Retinal pigment epithelial cell (primary cell): ENCODE results near the gene VAV2.

ENCODE experiments used
- DNase-seq: peaks from one replicate; pipeline ENCODE4 v3.0.0-alpha.2; 2010; ENCODE audit warnings: low read depth
- H3K4me3 ChIP-seq: 2 replicates; pipeline ENCODE4 v1.5.1; 2011; ENCODE audit warnings: mild to moderate bottlenecking, low read length, control low read depth, moderate library complexity
- TF ChIP-seq, protein P1 (sequence below): conservative IDR thresholded peaks from 2 replicates; pipeline ENCODE4 v1.5.1; 2011; ENCODE audit warnings: low read depth, low read length, control low read depth, inconsistent platforms

The VAV2 gene

DNA sequence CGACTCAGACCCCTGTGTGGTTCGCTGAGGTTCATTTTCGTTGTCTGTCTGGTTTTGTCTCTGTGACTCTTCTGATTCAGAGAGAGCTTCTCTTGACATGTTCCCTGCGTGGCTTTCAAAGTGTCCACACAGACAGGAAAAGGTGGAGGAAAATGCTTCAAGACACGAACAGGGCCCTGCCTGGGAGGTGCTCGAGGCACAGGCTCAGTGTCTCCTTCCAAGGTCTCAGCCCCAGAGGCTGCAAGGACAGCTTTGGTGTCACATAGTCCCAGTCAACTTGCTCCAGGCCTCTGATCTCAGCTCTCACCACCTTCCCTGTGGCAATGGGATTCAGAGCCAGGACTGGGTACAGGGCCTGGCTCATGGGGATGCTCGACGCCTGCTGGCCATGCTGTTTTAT, 202.3 kb downstream of the VAV2 start:
- no peak for DNase-seq
- H3K4me3 ChIP-seq = no peak overlapping the region
- TF ChIP-seq, protein P1, sequence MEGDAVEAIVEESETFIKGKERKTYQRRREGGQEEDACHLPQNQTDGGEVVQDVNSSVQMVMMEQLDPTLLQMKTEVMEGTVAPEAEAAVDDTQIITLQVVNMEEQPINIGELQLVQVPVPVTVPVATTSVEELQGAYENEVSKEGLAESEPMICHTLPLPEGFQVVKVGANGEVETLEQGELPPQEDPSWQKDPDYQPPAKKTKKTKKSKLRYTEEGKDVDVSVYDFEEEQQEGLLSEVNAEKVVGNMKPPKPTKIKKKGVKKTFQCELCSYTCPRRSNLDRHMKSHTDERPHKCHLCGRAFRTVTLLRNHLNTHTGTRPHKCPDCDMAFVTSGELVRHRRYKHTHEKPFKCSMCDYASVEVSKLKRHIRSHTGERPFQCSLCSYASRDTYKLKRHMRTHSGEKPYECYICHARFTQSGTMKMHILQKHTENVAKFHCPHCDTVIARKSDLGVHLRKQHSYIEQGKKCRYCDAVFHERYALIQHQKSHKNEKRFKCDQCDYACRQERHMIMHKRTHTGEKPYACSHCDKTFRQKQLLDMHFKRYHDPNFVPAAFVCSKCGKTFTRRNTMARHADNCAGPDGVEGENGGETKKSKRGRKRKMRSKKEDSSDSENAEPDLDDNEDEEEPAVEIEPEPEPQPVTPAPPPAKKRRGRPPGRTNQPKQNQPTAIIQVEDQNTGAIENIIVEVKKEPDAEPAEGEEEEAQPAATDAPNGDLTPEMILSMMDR = no peak

DNA sequence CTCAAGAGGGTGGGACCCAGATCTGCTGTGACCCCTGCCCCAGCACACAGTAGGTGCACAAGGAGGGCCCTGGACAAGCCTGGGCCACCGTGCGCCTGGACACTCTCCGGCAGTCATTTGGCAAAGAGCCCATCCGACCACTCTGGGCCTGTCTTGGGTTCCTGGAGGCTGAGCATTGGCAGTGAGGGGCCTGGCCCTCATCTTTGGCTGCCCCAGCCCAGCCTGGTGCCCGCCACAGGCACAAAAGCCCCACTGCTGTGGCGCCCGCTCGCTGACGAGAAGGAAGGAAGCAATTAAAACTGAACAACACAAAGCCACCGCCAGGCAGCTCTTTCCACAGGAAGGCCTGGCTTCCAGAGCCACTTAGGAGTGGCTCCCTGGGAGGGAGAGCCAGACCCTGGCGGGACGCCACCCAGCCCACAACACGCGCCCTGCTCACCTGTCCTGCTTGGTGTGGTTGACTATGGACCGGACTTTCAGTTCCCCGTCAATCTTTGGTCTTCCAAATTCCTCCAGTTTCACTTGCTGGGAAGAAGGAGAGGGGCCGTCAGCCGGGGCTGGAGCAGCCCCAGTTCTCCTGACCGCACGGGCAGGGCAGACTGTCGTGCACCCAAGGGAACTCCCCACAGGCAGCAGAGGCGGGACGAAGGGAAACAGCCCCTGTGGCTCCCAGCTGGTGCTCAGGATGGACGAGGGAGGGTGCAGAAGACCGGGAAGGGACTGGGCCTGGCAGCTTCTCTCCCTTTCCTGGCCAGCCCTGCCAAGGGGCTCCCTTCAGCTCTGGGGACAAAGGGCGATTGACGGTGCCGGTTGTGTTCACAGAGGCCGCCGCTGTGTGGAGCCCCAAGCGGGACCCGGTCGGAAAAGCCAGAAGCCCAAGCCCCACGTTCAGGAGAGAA, 203.1 kb downstream of the VAV2 start:
- TF ChIP-seq, protein P1 = no peak
- no peak overlapping the region for H3K4me3 ChIP-seq
- DNase-seq = no peak

DNA sequence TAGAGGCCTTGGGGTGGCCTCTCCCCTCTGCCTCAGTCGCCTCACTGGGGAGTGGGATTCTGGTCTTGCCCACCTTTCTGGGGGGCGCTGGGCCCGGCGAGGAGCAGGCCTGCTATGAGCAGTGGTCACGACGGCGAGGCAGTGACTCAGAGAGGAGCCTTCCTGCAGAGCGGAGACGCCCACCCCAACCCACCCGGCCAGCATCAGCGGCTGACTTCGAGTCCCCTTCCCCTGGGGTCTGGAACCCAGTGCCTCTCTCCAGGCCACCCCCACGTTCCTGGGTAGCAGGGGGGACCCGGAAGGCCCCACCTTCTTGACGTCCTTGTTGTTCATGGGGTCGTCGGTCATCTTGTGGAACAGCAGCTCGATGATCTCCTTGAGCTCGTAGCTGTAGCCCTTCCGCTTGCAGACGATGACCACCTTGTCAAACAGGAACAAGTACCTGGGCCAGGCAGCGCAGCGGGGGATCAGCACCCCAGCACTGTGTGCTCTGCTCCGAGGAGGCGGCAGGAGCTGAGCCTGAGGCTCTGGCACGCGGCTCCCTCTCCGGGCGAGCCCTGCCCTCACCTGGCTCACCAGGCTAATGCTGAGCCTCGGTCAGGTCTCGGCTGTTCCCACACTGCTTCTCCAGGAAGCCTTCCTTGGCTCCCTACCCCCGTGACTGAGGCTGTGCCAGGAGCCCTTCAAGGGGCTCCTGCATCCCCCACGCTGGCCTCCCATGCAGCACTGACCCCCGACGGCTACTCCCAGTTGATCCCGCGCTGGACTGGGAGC, 203.9 kb downstream of the VAV2 start:
- TF ChIP-seq, protein P1 = no peak
- DNase-seq = no peak

GRCh38 chr9:133787754-133788025, 204.4 kb downstream of the VAV2 start:
- no peak for DNase-seq
- TF ChIP-seq, protein P1 = no peak
- H3K4me3 ChIP-seq = no peak overlapping the region

More for the DNA sequence above, 203.9 kb downstream of the VAV2 start:
- H3K4me3 ChIP-seq = no peak overlapping the region

- DNase-seq = no peak
- TF ChIP-seq, protein P1 = no peak
- no peak overlapping the region for H3K4me3 ChIP-seq
Measured at GRCh38 chr9:133786907-133787753, 205.0 kb downstream of the VAV2 start.

- no peak for DNase-seq
- TF ChIP-seq, protein P1 = no peak
- H3K4me3 ChIP-seq = no peak overlapping the region
Measured at GRCh38 chr9:133786371-133786753, 205.8 kb downstream of the VAV2 start.
